ENCODE measurements around the gene VGLL4. TPM values are rescaled to one million over a fixed set of nuclear protein-coding genes. Genes with fewer than 3 reads are reported as not detected.

Gene VGLL4
- total RNA-seq, 1 donor from 2014 or later, result 141 TPM

GRCh38 chr3:11581237-11582190, 62.2 kb downstream of the VGLL4 start:
- Mint-ChIP-seq H3K4me1 (ENCODE audit: low read depth) (peaks cover 90% of the 10 kb centered on the region), H3K27me3 (ENCODE audit: low read depth) (no peaks in the 10 kb centered on the region), H3K36me3 (ENCODE audit: low read depth) (peaks cover 16% of the 10 kb centered on the region), H3K27ac (ENCODE audit: unreplicated experiment) (peak overlapping the region; percentile 91), H3K4me3 (ENCODE audit: unreplicated experiment) (peak overlapping the region; percentile 60), H3K9me3 (ENCODE audit: low read depth) (no peaks in the 10 kb centered on the region)
- no peak for DNase-seq (ENCODE audit: low spot score)
- no peak for TF ChIP-seq CTCF (IDR thresholded peaks at IDR 0.05)

- Mint-ChIP-seq H3K4me3 (ENCODE audit: unreplicated experiment) (no peak overlapping the region), H3K36me3 (ENCODE audit: low read depth) (peaks cover 12% of the 10 kb centered on the region), H3K27me3 (ENCODE audit: low read depth) (no peaks in the 10 kb centered on the region), H3K27ac (ENCODE audit: unreplicated experiment) (peak overlapping the region; percentile 87), H3K9me3 (ENCODE audit: low read depth) (no peaks in the 10 kb centered on the region), H3K4me1 (ENCODE audit: low read depth) (peaks cover 90% of the 10 kb centered on the region)
- DNase-seq (ENCODE audit: low spot score), result no peak
- TF ChIP-seq CTCF (IDR thresholded peaks at IDR 0.05), result no peak
These were observed 63.1 kb downstream of the VGLL4 start for GRCh38 chr3:11580645-11581044.

- Mint-ChIP-seq H3K4me1 (ENCODE audit: low read depth) (peaks cover 85% of the 10 kb centered on the region), H3K27ac (ENCODE audit: unreplicated experiment) (no peak overlapping the region), H3K36me3 (ENCODE audit: low read depth) (peaks cover 24% of the 10 kb centered on the region), H3K9me3 (ENCODE audit: low read depth) (no peaks in the 10 kb centered on the region), H3K27me3 (ENCODE audit: low read depth) (no peaks in the 10 kb centered on the region), H3K4me3 (ENCODE audit: unreplicated experiment) (no peak overlapping the region)
- DNase-seq (ENCODE audit: low spot score), result no peak
- no peak for TF ChIP-seq CTCF (IDR thresholded peaks at IDR 0.05)
These were observed 65.5 kb downstream of the VGLL4 start for GRCh38 chr3:11578169-11578568.

GRCh38 chr3:11576453-11576852, 67.3 kb downstream of the VGLL4 start:
- Mint-ChIP-seq H3K36me3 (ENCODE audit: low read depth) (peaks cover 31% of the 10 kb centered on the region), H3K4me3 (ENCODE audit: unreplicated experiment) (no peak overlapping the region), H3K4me1 (ENCODE audit: low read depth) (peaks cover 74% of the 10 kb centered on the region), H3K27ac (ENCODE audit: unreplicated experiment) (peak overlapping the region; percentile 93), H3K27me3 (ENCODE audit: low read depth) (no peaks in the 10 kb centered on the region), H3K9me3 (ENCODE audit: low read depth) (no peaks in the 10 kb centered on the region)
- DNase-seq (ENCODE audit: low spot score), result no peak
- TF ChIP-seq CTCF (IDR thresholded peaks at IDR 0.05), result no peak

- no peak for TF ChIP-seq CTCF (IDR thresholded peaks at IDR 0.05)
- no peak for DNase-seq (ENCODE audit: low spot score)
- Mint-ChIP-seq H3K27ac (ENCODE audit: unreplicated experiment) (peak overlapping the region; percentile 93), H3K27me3 (ENCODE audit: low read depth) (no peaks in the 10 kb centered on the region), H3K4me1 (ENCODE audit: low read depth) (peaks cover 74% of the 10 kb centered on the region), H3K36me3 (ENCODE audit: low read depth) (peaks cover 33% of the 10 kb centered on the region), H3K9me3 (ENCODE audit: low read depth) (no peaks in the 10 kb centered on the region), H3K4me3 (ENCODE audit: unreplicated experiment) (peak overlapping the region; percentile 31)
These were observed 68.0 kb downstream of the VGLL4 start for GRCh38 chr3:11575677-11576076.
